ENCODE measurements around the gene TMEM213. TPM values are rescaled to one million over a fixed set of nuclear protein-coding genes. Genes with fewer than 3 reads are reported as not detected.
A peak's percentile ranks its signal among the peaks of the same experiment; 100 is the strongest.

Gene TMEM213
- total and polyA plus RNA-seq, 2 of the 13 experiments (the other 11 are each of a cell fraction or from before 2014, with no cell fraction given): not detected

DNA sequence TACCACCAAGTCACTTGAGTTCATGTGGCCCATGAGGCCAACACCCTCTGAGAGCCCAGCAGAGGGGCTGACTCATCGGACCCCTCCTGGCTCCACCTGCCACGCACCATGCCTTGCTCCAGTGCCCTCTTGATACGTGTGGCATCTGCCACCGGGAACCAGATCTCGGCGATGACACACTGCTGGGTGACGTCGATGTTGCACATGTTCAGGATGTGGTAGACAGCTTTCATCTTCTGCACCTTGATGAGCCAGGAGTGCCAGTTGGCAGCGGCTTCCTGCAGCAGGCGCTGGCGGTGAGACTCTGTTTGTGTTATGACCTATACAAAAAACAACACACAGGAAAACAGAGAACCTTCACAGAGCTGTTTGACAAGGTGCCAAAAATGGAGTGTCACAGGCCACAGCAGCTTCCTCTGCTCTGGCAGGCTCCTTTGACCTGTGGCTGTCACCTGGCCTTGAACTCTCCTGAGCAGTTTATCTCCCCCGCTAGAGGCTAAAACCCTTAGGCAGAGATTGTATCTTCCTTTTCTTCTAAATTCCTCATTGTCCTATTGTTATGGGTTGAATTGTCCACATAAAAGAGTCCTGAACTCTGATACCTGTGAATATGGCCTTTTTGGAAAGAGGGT lies 45.2 kb upstream of the TMEM213 start (continued):
- TF ChIP-seq SETDB1 (CRISPR knock-in tag; IDR thresholded peaks at IDR 0.05; ENCODE audit: borderline replicate concordance) (no peak), RARG (CRISPR knock-in tag; IDR thresholded peaks at IDR 0.05; ENCODE audit: low read depth) (no peak), ZMYM3 (CRISPR knock-in tag; IDR thresholded peaks at IDR 0.05) (peak; percentile 11; the same call in 1 of the 2 replicates), ZNF232 (CRISPR knock-in tag; IDR thresholded peaks at IDR 0.05; ENCODE audit: borderline replicate concordance) (peak; percentile 39; the same call in 1 of the 2 replicates), PAF1 (CRISPR knock-in tag; IDR thresholded peaks at IDR 0.05) (no peak), ZNF766 (CRISPR knock-in tag; IDR thresholded peaks at IDR 0.05; ENCODE audit: borderline replicate concordance) (0 out of 2 replicates have a peak, but pooled peaks have one; percentile 53), ZMAT3 (CRISPR knock-in tag; conservative IDR thresholded peaks at IDR 0.05) (0 out of 2 replicates have a peak, but pooled peaks have one; percentile 35), HNF1A (IDR thresholded peaks at IDR 0.05; ENCODE audit: low read depth) (peak; percentile 12; the same call in 1 of the 2 replicates), HNF1A (CRISPR knock-in tag; IDR thresholded peaks at IDR 0.05; ENCODE audit: borderline replicate concordance) (no peak), ELF1 (CRISPR knock-in tag; IDR thresholded peaks at IDR 0.05) (no peak), ZNF747 (CRISPR knock-in tag; IDR thresholded peaks at IDR 0.05; ENCODE audit: borderline replicate concordance) (0 out of 2 replicates have a peak, but pooled peaks have one; percentile 39), ARID4A (CRISPR knock-in tag; IDR thresholded peaks at IDR 0.05; ENCODE audit: borderline replicate concordance) (peak; percentile 40; the same call in 1 of the 2 replicates), ZBTB8A (CRISPR knock-in tag; IDR thresholded peaks at IDR 0.05; ENCODE audit: borderline replicate concordance, low read depth) (no peak), TBP (CRISPR knock-in tag; IDR thresholded peaks at IDR 0.05) (no peak), ZNF713 (CRISPR knock-in tag; IDR thresholded peaks at IDR 0.05) (no peak), ZNF614 (CRISPR knock-in tag; IDR thresholded peaks at IDR 0.05; ENCODE audit: borderline replicate concordance) (no peak), SP1 (IDR thresholded peaks at IDR 0.05) (no peak), SP1 (CRISPR knock-in tag; IDR thresholded peaks at IDR 0.05) (no peak), ZNF737 (CRISPR knock-in tag; IDR thresholded peaks at IDR 0.05; ENCODE audit: borderline replicate concordance) (no peak), CBX5 (CRISPR knock-in tag; IDR thresholded peaks at IDR 0.05; ENCODE audit: borderline replicate concordance) (no peak)
- TF ChIP-seq, protein P1, sequence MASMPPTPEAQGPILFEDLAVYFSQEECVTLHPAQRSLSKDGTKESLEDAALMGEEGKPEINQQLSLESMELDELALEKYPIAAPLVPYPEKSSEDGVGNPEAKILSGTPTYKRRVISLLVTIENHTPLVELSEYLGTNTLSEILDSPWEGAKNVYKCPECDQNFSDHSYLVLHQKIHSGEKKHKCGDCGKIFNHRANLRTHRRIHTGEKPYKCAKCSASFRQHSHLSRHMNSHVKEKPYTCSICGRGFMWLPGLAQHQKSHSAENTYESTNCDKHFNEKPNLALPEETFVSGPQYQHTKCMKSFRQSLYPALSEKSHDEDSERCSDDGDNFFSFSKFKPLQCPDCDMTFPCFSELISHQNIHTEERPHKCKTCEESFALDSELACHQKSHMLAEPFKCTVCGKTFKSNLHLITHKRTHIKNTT (CRISPR knock-in tag; IDR thresholded peaks at IDR 0.05): no peak

Measured in HepG2 (cell line).